Astrocyte of the spinal cord (primary cell): ENCODE measurements around the gene FTO.

Experiments
- DNase-seq: peaks from one replicate; pipeline ENCODE4 v3.0.0; 2011; ENCODE audit warnings: low read depth, low spot score
- H3K4me3 ChIP-seq: 2 replicates; pipeline ENCODE4 v1.5.1; 2011; ENCODE audit warnings: low read depth, mild to moderate bottlenecking, low read length, moderate library complexity
- CTCF ChIP-seq: IDR thresholded peaks from 2 replicates; pipeline ENCODE4 v1.5.1; 2012; ENCODE audit warnings: low read depth, mild to moderate bottlenecking, low read length, inconsistent platforms
- in situ Hi-C: cut with HindIII; loops from 2 replicates; pipeline ENCODE4 v1.10.0; 2017; ENCODE audit warnings: low sequenced_read_pairs

FTO gene

GRCh38 chr16:54076006-54076504, 372.1 kb downstream of the FTO start:
- no peak for TF ChIP-seq CTCF
- in situ Hi-C loops: no loop called here
- H3K4me3 ChIP-seq: no peak overlapping the region
- DNase-seq: no peak

GRCh38 chr16:54077050-54077821, 373.3 kb downstream of the FTO start:
- TF ChIP-seq CTCF: no peak
- in situ Hi-C loops: no loop called here
- peak; percentile 84 for DNase-seq
- no peak overlapping the region for H3K4me3 ChIP-seq

- peak; percentile 98 for DNase-seq
- TF ChIP-seq CTCF: no peak
- H3K4me3 ChIP-seq: no peak overlapping the region
- in situ Hi-C loops: no loop called here
Measured at GRCh38 chr16:54080524-54081008, 376.6 kb downstream of the FTO start.

- no peak for DNase-seq
- in situ Hi-C loops: no loop called here
- no peak overlapping the region for H3K4me3 ChIP-seq
- TF ChIP-seq CTCF: no peak
Measured at GRCh38 chr16:54086791-54087190, 382.8 kb downstream of the FTO start.

GRCh38 chr16:54090602-54091001, 386.6 kb downstream of the FTO start:
- in situ Hi-C loops: no loop called here
- TF ChIP-seq CTCF: no peak
- no peak for DNase-seq
- H3K4me3 ChIP-seq: no peak overlapping the region

GRCh38 chr16:54093281-54093680, 389.3 kb downstream of the FTO start:
- H3K4me3 ChIP-seq: no peak overlapping the region
- DNase-seq: peak; percentile 64
- TF ChIP-seq CTCF: no peak
- in situ Hi-C loops: no loop called here
